Measurements from ENCODE around the gene NPR2.

NPR2 gene

DNA sequence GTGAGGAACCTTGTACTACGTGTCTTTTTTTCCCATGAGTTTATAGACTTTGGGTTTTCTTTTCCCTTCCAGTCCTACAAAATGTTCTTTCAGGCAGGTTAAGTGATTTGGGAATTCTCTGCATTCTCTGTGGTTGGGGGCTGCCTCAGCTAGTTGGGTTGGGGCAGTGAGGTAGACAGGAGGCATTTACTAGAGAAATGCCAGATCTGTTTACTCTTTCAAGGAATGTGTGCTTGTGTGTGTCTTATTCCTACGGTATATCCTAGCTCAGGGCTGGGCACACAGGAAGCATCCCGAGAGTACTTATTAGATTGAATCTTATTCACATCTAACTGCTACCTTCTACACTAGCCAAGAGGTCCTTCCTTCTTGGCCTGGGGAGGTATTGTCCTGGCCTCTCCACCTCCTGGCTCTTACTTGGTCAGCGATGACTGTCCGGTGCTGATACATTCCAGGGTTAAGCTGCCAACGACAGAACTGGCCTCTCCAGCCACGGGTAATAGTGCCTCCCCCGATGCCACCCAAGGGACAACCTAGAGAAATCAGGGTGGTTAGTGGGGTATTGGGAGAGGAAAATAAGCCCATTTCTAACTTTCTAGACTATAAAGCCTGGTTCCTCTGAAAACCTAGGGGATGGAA is 47.4 kb upstream of the NPR2 start:
- Histone ChIP-seq H3K79me2 (ENCODE audit: insufficient read depth, low read length) (peaks cover 21% of the 10 kb centered on the region), H3K9ac (ENCODE audit: low read depth, low read length) (no peak overlapping the region)

DNA sequence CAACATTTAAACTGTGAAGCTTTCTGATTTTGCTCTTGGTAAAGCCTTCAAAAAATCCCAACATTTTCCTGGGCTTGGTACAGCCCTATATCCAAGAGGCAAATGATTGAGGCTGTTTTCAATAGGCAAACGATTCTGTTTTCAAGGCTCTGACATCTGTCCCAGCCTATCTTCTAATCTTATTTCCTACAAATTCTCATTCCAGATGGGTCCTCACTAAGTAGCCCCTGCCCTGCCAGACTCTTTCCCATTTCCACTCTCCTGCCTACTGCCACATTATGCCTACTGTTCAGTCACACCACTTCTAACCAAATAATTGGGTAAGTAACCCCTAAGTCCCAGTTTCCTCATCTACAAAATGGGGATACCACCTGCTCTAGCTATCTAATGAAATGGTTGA is 45.8 kb upstream of the NPR2 start:
- Histone ChIP-seq H3K9me3 (ENCODE audit: insufficient read depth, low read length, severe bottlenecking) (no peaks in the 10 kb centered on the region), H3K36me3 (ENCODE audit: insufficient read depth, low read length) (peaks cover 29% of the 10 kb centered on the region), H2AFZ (ENCODE audit: low read depth, low read length) (no peak overlapping the region), H3K4me3 (ENCODE audit: low read depth in 1 of 2, low read length in 2 of 2) (no peak overlapping the region), H3K9ac (ENCODE audit: low read depth, low read length) (no peak overlapping the region), H3K4me1 (ENCODE audit: insufficient read depth, low read length) (peaks cover 50% of the 10 kb centered on the region), H4K20me1 (ENCODE audit: insufficient read depth, low read length) (no peaks in the 10 kb centered on the region), H3K79me2 (ENCODE audit: insufficient read depth, low read length) (peaks cover 21% of the 10 kb centered on the region), H3K4me2 (ENCODE audit: insufficient read depth, low read length) (peak overlapping the region; percentile 98), H3K27ac (ENCODE audit: low read length) (no peak overlapping the region), H3K27me3 (ENCODE audit: insufficient read depth, low read length, poor library complexity) (no peaks in the 10 kb centered on the region)
- TF ChIP-seq, protein P1, sequence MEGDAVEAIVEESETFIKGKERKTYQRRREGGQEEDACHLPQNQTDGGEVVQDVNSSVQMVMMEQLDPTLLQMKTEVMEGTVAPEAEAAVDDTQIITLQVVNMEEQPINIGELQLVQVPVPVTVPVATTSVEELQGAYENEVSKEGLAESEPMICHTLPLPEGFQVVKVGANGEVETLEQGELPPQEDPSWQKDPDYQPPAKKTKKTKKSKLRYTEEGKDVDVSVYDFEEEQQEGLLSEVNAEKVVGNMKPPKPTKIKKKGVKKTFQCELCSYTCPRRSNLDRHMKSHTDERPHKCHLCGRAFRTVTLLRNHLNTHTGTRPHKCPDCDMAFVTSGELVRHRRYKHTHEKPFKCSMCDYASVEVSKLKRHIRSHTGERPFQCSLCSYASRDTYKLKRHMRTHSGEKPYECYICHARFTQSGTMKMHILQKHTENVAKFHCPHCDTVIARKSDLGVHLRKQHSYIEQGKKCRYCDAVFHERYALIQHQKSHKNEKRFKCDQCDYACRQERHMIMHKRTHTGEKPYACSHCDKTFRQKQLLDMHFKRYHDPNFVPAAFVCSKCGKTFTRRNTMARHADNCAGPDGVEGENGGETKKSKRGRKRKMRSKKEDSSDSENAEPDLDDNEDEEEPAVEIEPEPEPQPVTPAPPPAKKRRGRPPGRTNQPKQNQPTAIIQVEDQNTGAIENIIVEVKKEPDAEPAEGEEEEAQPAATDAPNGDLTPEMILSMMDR (IDR thresholded peaks at IDR 0.05; ENCODE audit: borderline replicate concordance, extremely low read depth, low read length, poor library complexity, severe bottlenecking) = no peak
- no peak for TF ChIP-seq EZH2 (IDR thresholded peaks at IDR 0.05; ENCODE audit: borderline replicate concordance, low read depth, low read length, severe bottlenecking)
- ATAC-seq (ENCODE audit: insufficient read depth, low read depth) = no peak
- DNase-seq = no peak

More for the DNA sequence above, 47.4 kb upstream of the NPR2 start:
- H3K27ac ChIP-seq (ENCODE audit: low read length) = no peak overlapping the region
- no peak for ATAC-seq (ENCODE audit: insufficient read depth, low read depth)
- H3K4me1 ChIP-seq (ENCODE audit: insufficient read depth, low read length) = peaks cover 37% of the 10 kb centered on the region
- no peak for DNase-seq
- TF ChIP-seq EZH2 (IDR thresholded peaks at IDR 0.05; ENCODE audit: borderline replicate concordance, low read depth, low read length, severe bottlenecking) = no peak
- TF ChIP-seq, protein P1 (IDR thresholded peaks at IDR 0.05; ENCODE audit: borderline replicate concordance, extremely low read depth, low read length, poor library complexity, severe bottlenecking) = no peak
- H3K4me2 ChIP-seq (ENCODE audit: insufficient read depth, low read length) = no peak overlapping the region
- no peaks in the 10 kb centered on the region for H3K27me3 ChIP-seq (ENCODE audit: insufficient read depth, low read length, poor library complexity)
- H4K20me1 ChIP-seq (ENCODE audit: insufficient read depth, low read length) = no peaks in the 10 kb centered on the region
- no peak overlapping the region for H3K4me3 ChIP-seq (ENCODE audit: low read depth in 1 of 2, low read length in 2 of 2)
- H3K36me3 ChIP-seq (ENCODE audit: insufficient read depth, low read length) = peaks cover 44% of the 10 kb centered on the region
- no peaks in the 10 kb centered on the region for H3K9me3 ChIP-seq (ENCODE audit: insufficient read depth, low read length, severe bottlenecking)
- H2AFZ ChIP-seq (ENCODE audit: low read depth, low read length) = no peak overlapping the region

DNA sequence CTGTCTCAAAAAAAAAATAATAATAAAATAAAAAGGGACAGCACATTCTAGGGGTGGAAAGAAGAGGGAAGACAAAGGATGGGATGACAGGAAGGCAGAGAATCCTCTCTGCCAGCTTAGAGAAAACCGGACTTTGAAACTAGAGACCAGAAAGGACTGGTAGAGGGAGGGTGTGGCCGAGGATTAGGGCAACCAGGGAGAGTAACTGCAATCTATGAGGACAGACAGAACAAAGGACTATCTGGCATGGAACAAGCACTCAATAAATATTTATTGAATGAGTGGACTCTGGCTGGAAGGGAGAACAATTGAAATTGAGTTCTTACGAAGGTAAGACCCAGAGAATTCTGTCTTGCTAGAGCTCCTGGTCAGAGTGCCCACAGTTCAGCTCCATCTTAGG is 44.8 kb upstream of the NPR2 start:
- H4K20me1 ChIP-seq (ENCODE audit: insufficient read depth, low read length) = no peaks in the 10 kb centered on the region
- no peak for DNase-seq
- no peaks in the 10 kb centered on the region for H3K9me3 ChIP-seq (ENCODE audit: insufficient read depth, low read length, severe bottlenecking)
- peaks cover 52% of the 10 kb centered on the region for H3K4me1 ChIP-seq (ENCODE audit: insufficient read depth, low read length)
- no peaks in the 10 kb centered on the region for H3K27me3 ChIP-seq (ENCODE audit: insufficient read depth, low read length, poor library complexity)
- ATAC-seq (ENCODE audit: insufficient read depth, low read depth) = no peak
- H3K79me2 ChIP-seq (ENCODE audit: insufficient read depth, low read length) = peaks cover 21% of the 10 kb centered on the region
- H3K36me3 ChIP-seq (ENCODE audit: insufficient read depth, low read length) = peaks cover 23% of the 10 kb centered on the region
- peak overlapping the region in 1 of 2 experiments; percentile 78; a peak in 2 of 4 replicates for H3K4me3 ChIP-seq (ENCODE audit: low read depth in 1 of 2, low read length in 2 of 2)
- H3K4me2 ChIP-seq (ENCODE audit: insufficient read depth, low read length) = peak overlapping the region; percentile 98
- no peak overlapping the region for H2AFZ ChIP-seq (ENCODE audit: low read depth, low read length)
- H3K9ac ChIP-seq (ENCODE audit: low read depth, low read length) = peak overlapping the region; percentile 20; the same call in 1 of the 2 replicates
- no peak for TF ChIP-seq EZH2 (IDR thresholded peaks at IDR 0.05; ENCODE audit: borderline replicate concordance, low read depth, low read length, severe bottlenecking)
- TF ChIP-seq, protein P1 (IDR thresholded peaks at IDR 0.05; ENCODE audit: borderline replicate concordance, extremely low read depth, low read length, poor library complexity, severe bottlenecking) = no peak
- no peak overlapping the region for H3K27ac ChIP-seq (ENCODE audit: low read length)

All from DND-41 (cell line).